ENCODE measurements around the gene D2HGDH.
A peak's percentile ranks its signal among the peaks of the same experiment; 100 is the strongest.
"Not testable (repeated sequence)": the region's sequence is repeated elsewhere in the genome, so short reads cannot be mapped to it uniquely, and the experiment has no call there.

Gene D2HGDH

DNA sequence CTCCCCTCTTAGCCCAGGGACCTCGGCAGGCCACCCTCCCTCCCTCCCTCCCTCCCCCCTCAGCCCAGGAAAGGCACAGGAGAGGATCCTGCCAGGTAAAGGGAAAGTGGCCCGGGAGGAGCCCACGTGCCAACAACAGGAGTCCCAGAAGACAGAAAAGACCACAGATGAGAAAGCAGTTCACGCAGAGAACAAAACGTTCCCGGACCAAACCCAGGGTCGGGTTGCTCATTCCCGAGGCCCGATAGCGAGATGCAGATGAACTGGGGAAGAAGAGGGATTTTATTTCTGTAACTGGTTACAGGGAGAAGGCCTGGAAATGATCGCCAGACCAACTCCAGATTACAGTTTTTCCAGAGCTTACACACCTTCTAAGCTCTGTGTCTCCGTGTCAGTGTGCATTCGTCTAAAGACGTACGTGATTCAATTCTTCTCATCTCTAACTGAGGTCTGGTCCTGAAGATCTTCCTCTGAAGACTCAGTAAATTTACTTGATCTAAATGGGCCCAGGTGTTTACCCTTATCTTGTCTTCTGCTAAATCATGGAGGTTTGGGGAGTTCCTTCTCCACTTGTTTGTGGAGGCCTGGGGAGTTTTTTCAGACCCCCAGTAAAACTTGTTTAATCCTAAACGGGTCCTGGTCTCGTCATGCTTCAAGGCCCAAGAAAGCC lies 73.8 kb downstream of the D2HGDH start:
- peak; percentile 15 for DNase-seq (ENCODE audit: low spot score)

DNA sequence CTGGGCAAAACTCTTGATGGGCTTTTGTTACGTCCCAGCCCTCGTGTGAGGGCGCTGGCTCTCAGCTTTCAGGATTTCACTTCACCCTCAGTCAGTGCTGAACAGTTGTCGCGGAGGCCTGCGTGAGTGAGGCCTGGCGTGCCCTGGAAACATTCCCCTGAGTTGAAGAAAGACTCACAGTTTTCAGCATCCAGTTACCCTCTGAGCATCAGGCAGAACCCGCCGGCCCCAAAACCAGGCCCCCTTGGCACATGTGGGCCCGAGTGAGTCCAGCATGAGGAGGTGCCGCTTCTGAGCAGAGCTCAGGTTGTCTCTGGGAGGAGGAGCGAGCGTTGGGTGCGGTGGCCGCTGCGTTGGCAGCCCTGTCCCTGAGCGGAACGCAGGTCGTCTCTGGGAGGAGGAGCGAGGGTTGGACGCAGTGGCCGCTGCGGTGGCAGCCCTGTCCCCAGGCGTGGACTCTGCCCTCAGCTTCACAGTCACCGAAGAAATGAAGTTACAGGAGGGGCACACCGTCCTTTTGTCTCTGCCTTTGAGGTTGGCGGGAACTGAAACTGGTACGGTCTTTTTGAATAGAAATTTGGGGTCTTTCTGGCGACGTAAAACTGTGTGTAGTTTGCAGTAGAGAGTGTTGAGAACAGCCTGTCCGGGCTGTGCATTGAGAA lies 74.4 kb downstream of the D2HGDH start, which contains the start of gene NEU4:
Gene NEU4, plus strand, starts transcription at position 473 of the 662 bp plus-strand sequence. CDS start 5,292 bp downstream, outside the sequence.
- DNase-seq (ENCODE audit: low spot score), result peak; percentile 84

DNA sequence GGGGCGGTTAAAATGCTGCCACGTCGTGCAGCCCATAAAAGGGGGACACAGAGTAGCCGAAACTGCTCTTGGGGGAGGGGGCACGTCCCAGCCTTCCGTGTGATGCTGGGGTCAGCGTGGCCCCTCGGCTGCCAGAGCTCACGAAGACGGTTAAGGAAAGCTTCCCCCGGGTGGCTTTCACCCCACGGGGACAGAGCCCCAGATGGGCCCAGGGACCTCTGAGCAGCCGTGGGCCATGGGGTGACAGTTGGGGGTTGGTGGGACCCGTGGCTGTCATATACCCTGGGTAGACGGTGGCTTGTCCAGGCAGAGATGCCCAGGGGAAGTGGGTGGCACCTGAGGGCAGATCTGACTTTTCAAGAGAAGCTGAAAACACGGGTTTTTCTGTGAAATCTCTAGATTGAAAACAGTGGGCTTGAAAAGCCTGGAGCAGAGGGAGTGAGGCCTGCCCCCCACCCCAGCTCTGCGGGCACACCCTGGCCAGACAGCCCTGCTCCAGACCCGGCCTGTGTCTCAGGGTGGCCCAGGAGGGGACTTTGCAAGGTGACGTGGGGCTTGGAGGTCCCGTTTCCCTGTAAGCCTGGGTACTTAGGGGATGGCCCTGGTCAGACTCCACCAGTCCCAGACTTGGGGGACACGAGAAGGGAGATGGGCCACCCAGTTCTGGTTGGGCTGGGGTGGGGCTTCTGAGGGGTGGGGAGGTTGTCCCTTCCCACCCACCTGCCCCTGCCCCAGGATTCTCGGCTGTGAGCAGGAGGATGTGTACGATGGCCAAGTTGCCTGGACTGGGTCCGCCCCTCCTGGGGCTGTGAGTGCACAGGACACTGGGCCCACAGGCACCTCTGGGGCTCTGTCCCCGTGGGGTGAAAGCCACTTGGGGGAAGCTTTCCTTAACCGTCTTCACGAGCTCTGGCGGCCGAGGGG lies 75.2 kb downstream of the D2HGDH start:
- DNase-seq (ENCODE audit: low spot score), result peak; percentile 36

DNA sequence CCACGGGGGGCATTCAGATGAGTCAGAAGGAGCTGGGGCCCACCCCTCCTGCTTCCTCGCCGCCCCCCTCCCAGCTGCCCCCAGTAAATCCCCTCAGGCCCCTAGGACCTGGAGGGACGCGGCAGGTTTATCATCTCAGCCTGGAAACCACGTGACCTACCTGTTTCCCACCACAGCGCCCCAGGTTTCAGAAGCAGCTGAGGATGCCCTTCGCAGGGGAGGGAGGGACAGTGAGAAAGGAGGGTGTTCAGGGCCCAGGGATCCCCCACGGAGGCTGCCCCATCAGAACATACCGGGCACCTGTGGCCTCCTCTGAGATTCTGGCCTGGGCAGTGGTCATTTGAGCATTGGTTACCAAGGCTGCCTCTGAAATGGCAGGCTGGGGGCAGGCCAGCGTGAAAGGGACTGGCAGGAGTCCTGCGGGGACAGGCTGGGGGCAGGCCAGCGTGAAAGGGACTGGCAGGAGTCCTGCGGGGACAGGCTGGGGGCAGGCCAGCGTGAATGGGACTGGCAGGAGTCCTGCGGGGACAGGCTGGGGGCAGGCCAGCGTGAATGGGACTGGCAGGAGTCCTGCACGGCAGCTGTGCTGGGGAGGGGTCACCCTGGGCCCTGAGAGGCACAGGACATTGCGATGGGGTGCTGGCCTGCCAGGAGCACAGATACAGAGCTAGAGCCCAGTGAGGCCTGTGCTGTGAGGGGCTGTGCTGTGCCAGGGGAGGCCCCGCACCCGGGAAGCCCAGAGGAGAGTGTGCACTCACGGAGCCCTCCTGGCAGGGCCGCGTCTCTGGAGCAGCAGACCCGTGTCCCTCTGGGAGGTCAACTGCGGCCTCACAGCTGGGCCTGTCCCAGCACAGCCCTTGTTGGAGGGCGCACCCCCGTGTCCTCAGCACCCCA lies 76.1 kb downstream of the D2HGDH start:
- DNase-seq (ENCODE audit: low spot score), result peak; percentile 12

DNA sequence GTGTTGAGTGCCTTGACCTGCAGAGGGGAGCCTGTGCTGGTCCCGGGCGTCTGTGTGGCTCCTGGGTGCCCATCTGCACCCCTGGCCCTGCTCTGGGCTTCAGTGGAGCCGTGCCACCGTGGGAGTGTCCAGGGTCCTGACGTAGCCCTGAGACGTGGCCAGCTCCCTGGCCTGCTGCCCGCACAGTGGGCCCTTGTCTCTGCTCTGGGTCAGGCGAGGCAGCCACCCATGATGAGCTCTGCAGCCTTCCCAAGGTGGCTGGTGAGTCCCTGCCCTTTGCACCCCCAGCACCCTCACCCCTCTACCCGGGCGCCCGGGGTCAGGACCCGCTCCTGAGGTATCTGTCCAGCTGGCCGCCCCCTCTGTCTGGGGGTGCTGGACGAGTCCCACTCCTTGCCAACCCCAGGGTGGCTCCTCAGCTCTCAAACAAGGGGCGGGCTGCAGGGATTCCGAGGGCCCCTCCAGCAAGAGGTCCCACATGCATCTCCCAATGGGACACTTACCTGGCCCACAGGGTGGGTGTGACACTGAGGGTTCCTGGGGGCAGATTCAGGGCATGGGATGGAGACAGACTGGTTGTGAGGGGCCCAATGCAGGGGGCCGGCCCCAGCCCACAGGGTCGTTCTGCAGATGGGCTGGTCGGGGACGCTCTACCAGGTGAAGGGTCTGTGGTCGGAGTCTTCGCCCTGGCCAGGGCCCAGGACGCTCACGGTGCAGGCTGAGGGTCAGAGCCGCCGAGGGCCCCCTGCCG lies 76.9 kb downstream of the D2HGDH start:
- peak; percentile 6 for DNase-seq (ENCODE audit: low spot score)

DNA sequence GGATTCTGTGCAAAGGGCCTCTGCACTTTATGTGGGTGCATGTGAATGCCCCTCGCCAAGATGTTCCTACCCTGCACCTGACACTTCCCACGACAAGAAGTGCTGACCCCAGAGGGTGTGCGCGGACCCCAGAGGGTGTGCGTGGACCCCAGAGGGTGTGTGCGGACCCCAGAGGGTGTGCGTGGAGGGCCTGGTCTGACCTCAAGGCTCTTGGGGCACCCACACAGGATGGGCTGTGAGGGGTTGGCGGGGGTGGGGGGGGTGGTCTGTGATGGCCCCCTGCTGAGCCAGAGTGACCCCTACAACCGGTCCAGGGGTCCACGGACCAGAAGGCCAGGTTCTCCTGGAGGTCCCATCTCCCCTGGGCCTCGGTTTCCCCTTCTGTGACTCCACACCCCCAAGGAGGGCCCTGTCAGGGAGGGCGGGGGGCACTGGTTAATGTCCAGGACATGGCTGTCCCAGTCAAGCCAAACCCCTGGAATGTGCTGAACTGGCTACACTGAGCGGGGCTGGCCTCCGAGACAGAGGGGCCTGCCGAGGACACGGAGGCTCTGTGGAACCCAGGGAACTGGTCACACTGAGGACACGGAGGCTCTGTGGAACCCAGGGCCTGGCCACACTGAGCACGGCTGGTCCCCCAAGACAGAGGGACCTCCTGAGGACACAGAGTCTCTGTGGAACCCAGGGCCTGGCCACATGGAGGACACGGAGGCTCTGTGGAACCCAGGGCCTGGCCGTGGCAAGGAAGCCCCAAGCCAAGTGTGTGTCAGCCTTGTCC lies 77.7 kb downstream of the D2HGDH start:
- no peak for DNase-seq (ENCODE audit: low spot score)

DNA sequence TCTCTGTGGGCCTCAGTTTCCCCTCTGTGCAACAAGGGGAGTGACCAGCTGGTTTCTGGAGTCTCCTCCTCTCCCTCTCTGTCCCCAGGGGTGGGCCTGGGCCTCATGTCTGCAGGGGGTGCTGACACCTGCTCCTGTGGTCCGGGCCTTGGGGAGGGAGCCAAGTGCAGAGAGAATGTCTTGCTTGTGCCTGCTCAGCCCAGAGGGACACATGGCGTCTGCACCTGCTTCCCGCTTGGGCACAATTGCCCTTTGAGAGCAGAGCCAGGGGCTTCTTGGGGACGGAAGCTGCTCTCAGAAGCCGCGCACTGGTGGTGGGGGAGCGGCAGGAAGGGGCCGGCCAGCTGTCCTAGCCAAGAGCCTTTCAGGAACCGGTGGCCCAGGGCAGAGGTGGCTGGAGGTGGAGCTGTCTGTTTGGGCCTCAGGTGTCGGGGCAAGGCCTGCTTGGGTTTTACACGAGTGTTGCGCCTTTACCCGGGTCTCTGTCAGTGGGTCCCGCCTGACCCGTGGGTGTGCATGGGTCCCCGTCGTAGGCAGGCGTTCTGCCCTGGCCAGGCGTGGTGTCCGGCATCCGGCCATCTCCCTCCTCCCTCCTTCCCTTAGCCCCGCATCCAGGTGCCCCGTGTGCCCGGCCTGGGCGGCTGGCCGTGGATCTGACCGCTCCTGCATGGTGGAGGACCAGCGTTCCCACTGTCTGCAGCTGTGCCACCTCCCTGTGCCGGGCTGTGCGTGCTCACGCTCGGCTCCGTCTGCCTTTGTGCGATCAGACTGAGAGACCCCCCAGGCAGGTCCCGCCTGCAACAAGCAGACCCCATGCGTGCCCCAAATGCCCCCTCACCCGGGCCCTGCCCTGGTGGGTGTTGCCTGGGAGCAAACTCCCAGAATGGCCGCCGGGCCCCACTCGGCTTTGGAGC lies 78.6 kb downstream of the D2HGDH start:
- peak; percentile 6 for DNase-seq (ENCODE audit: low spot score)

DNA sequence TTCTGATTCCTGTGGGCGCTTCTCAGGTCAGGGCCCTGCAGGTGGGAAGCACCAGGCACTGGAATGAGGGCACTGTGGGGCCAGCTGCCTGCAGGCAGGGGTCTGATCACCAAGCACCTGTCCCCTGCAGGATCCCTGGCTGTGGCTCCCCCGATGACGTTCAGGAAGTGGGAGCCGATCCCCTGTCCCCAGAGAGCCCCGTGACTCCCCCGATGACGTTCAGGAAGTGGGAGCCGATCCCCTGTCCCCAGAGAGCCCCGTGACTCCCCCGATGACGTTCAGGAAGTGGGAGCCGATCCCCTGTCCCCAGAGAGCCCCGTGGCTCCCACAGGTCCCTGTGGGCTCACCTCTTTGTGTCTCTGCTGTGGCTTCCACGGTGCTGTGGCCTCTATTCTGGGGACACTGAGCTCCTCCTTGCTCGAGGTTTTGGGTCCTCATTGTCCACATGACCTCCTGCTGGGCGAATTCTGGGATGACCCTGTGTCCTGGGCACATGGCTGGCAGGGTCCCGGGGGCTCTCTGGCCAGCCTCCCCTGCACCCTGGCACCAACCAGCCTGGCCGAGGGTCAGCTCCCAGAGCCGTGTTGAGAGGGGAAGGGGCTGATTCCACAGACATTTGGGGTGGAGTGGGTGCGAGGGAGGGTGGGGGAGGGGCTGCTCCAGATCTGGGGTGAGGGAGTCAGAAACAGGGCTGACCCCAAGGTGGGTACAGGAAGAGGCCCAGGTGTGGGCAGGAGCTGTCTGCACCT lies 79.4 kb downstream of the D2HGDH start:
- peak; percentile 10 for DNase-seq (ENCODE audit: low spot score)

DNA sequence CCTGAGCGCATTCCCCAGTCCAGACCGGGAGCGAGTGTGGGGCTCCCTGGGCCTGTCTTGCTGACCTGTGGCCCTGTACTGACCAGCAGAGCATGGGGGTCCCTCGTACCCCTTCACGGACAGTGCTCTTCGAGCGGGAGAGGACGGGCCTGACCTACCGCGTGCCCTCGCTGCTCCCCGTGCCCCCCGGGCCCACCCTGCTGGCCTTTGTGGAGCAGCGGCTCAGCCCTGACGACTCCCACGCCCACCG lies 79.9 kb downstream of the D2HGDH start:
- DNase-seq (ENCODE audit: low spot score), result no peak

DNA sequence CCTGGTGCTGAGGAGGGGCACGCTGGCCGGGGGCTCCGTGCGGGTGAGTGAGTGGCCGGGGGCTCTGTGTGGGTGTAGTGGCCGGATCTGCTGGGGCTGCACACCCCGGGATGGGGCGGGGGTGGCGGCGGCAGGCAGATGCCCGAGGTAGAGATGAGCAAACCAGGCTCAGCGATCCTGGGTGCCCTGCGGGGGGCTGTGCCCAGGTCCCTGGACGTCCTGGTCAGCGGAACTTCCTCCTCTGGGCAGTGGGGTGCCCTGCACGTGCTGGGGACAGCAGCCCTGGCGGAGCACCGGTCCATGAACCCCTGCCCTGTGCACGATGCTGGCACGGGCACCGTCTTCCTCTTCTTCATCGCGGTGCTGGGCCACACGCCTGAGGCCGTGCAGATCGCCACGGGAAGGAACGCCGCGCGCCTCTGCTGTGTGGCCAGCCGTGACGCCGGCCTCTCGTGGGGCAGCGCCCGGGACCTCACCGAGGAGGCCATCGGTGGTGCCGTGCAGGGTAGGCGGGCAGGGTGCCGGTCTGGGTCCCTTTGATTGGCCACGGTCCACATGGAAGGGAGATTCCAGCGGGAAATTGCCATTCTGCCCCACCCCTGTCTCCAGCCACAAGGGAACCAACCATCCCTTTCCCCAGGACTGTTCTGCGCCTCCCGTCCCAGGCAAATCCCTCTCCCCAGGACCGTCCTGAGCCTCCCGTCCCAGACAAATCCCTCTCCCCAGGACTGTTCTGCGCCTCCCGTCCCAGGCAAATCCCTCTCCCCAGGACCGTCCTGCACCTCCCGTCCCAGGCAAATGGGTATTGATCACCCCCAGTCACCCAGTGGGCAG lies 80.4 kb downstream of the D2HGDH start:
- DNase-seq (ENCODE audit: low spot score), result peak; percentile 7

DNA sequence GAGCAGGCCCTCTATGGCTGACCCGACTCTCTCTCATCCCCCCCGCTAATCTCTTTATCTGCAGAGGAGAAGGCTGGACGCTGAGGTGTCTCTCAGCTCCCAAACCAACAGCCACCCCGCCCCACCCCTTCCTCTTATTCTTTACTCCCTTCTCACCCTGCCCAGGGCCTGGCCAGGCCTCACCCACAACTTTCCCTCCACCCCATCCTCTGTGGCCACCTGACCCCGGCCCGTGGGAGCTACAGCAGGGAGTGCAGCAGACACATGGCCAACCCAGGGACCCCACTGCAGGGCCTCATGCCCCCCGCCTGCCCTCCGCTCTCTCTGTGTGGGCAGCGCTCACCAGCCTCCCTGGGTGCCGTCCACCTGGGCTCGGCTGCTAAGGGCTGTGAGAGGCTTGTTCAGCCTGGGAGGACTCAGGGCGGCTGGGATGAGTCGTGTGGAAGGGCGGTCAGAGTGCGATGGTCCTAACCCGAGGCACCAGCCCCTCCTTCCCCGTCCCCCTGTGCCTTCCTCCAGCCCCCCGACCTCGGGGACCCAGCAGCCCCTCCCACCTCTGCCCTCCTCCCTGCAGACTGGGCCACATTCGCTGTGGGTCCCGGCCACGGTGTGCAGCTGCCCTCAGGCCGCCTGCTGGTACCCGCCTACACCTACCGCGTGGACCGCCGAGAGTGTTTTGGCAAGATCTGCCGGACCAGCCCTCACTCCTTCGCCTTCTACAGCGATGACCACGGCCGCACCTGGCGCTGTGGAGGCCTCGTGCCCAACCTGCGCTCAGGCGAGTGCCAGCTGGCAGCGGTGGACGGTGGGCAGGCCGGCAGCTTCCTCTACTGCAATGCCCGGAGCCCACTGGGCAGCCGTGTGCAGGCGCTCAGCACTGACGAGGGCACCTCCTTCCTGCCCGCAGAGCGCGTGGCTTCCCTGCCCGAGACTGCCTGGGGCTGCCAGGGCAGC lies 81.3 kb downstream of the D2HGDH start:
- no peak for DNase-seq (ENCODE audit: low spot score)

DNA sequence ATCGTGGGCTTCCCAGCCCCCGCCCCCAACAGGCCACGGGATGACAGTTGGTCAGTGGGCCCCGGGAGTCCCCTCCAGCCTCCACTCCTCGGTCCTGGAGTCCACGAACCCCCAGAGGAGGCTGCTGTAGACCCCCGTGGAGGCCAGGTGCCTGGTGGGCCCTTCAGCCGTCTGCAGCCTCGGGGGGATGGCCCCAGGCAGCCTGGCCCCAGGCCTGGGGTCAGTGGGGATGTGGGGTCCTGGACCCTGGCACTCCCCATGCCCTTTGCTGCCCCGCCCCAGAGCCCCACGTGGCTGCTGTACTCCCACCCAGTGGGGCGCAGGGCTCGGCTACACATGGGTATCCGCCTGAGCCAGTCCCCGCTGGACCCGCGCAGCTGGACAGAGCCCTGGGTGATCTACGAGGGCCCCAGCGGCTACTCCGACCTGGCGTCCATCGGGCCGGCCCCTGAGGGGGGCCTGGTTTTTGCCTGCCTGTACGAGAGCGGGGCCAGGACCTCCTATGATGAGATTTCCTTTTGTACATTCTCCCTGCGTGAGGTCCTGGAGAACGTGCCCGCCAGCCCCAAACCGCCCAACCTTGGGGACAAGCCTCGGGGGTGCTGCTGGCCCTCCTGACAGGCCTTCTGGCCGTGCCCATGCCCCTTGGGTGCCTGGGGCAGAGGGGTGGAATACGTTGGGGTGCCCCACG lies 82.1 kb downstream of the D2HGDH start:
- no peak for DNase-seq (ENCODE audit: low spot score)

DNA sequence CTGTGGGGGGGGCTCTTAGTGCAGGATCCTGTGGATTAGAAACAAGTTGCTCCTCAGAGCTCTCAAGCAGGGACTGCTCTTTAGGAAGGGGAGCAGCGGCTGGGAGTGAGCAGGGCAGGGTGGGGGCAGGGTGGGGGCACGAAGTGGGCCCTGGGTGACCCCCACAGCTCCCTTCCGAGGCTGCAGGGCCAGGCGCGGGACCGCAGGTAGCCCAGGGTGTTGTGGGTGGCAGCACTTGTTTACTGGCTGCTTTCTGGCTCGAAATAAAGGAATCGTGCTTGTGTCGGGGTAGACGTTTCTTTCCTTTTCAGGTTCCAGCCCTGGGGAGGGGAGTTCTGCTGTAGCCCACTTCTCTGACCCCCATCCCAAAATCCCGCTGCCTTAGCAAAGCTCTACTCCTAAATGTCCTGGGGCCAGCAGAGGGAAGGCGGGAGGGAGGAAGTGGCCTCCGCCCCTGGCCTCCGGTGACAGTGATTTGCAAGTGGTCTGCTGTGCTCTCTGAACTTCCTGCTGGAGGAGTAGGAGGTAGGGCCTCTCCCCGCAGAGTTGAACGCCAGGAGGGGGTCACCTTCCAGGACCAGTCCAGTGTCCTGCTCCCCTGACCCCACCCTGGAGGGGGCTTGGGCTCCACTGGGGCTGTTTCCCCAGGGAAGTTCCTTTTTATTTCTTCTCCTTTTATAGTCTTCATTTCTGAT lies 82.8 kb downstream of the D2HGDH start:
- DNase-seq (ENCODE audit: low spot score), result peak; percentile 10

DNA sequence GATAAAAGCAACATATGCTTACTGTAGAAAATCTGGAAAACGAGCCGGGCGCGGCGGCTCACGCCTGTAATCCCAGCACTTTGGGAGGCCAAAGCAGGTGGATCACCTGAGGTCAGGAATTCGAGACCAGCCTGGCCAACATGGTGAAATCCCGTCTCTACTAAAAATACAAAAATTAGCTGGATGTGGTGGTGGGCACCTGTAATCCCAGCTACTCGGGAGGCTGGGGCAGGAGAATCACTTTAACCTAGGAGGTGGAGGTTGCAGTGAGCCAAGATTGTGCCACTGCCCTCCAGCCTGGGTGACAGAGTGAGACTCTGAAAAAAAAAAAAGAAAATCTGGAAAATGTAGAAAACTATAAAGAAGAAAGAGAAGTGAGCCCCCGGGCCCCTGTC lies 83.4 kb downstream of the D2HGDH start:
- not testable (repeated sequence) for DNase-seq (ENCODE audit: low spot score)

Data from HuH-7.5 (cell line).